Measurements from ENCODE around the gene PTPRN2.

The PTPRN2 gene

DNA sequence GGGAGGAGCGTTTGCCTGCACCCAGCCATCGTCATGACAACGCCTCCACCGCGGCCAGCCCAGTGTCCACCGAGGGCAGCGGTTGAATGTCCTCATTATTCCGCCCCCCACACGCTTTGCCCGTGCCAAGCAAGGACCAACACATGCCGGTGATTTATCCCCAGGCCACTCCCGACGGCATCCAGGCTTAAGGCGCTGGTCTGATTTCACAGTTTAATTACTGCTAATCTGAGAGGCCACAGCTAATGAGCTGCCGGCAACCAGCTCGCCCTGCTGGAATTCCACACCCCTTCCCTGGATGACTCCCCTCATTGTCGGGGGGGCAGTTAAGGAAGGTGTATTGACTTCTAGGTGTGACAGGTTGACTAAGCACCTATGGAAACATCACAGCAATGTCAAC lies 818.5 kb downstream of the PTPRN2 start:
- no peak for DNase-seq

GRCh38 chr7:157768198-157768597 lies 819.4 kb downstream of the PTPRN2 start:
- no peak for DNase-seq

DNA sequence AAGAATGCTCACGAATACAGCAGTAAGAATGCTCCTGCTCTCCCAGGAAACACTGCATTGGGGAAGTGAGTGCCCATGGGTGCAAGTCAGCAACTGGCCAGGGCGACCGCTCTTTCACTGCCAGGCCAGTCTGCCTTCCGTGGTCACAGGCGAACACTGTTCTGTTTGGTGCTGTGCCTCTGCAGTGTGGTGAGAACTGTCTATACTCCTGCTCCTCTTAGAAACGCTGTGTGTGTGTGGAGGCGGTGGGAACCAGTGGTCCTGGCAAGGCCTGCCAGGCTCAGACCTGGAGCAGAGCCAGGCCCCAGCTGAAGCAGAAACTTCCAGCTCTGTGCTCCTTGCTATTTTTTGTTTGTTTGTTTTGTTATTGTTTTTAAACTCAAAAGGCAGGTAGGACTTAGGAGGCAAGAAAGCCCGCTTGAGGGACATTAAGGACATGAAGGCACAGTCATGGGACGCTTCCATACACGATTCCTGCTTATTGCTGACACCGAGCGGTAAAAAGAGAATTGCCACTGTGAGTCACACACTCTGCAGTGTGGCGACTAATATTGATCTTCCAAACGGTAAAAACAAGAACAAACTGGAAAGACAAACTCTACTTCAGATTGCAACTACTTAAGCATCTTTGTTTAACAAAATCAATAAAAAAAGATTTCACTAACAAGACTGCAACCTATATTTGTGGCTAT lies 820.0 kb downstream of the PTPRN2 start:
- DNase-seq = no peak

DNA sequence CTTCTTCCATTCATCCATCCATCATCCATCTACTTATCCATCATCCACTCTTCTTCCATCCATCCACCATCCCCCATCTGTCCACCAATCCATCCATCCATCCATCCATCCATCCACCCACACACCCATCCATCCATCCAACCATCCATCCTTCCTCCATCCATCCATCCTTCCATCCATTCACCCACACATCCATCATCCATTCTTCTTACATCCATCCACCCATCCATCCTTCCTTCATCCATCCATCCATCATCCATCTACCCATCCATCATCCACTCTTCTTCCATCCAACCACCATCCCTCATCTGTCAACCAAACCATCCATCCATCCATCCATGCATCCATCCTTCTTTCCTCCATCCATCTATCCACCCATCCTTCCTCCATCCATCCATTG lies 821.5 kb downstream of the PTPRN2 start:
- no peak for DNase-seq

DNA sequence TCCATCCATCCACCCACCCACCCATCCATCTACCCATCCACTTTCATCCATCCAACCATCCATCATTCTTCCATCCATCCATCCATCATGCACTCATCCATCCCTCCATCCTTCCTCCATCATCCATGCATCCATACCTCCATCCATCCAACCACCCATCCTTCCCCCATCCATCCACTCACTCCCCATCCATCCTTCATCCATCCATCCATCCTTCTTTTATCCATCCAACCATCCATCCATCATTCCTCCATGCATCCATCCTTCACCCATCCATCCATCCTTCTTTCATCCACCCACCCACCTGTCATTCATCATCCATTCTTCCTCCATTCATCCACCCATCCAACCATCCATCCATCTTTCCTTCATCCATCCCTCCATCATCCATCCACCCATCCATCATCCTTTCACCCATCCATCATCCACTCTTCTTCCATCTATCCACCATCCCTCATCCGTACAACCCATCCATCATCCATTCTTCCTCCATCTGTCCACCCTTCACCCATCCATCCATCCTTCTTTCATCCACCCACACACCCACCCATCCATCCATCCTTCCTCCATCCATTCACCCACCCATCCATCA lies 822.6 kb downstream of the PTPRN2 start:
- no peak for DNase-seq

DNA sequence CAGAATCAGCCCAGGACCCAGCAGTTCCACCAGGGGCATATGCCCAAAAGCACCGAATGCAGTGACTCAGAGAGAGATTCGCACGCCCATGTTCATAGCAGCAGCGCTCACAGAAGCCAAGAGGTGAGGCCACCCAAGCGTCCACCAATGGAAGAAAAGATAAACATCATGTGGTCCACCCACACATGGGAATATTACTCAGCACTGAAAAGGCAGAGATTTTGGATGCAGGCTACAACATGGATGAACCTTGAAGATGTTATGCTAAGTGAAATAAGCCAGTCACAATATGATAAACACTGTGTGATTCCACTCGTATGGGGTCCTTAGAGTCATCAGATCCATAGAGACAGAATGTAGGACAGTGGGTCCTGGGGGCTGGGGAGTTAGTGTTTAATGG lies 823.4 kb downstream of the PTPRN2 start:
- DNase-seq = no peak

- DNase-seq = no peak
Measured at GRCh38 chr7:157763279-157764000, 824.2 kb downstream of the PTPRN2 start.

- DNase-seq = no peak
Measured at GRCh38 chr7:157762824-157763223, 824.8 kb downstream of the PTPRN2 start.

GRCh38 chr7:157760004-157760730 lies 827.5 kb downstream of the PTPRN2 start:
- no peak for DNase-seq

- DNase-seq = no peak
Measured at GRCh38 chr7:157759246-157759805, 828.3 kb downstream of the PTPRN2 start.

DNA sequence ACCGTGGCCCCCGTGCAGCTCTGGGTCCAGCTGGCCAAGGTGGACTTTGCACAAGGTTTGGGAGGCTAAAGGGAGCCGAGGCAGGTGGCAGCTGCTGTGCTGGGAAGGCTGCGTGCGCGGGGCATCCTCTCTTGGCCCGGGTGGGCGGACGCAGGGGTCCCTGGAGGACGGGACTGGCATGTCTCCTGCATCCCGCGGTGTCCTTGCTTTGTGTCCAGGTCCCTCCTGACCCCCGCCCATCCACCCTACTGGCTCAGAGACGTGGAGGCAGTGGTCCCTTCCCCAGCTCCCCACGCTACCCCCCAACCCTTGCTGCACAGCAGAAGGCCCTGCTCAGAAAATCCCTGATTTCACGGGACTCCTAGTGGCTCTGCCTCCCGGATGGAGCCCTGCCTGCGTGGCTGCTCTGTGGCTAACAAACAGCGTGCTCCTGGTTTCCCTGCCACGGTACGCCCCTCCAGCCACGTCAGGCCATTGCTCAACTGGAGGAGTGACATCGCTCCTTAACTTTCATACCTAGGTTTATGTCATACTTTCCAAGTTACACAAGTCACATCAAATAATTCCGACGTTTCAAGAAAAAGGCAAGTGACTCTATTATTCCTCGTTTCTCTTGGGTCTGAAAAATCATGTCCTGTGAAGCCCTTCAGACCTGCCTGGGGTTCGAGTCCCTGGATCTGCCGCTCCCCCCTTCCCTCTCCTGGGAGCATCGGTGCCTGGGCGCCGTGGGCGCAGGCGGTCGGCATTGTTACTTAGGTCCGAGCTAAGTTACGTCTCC lies 829.0 kb downstream of the PTPRN2 start:
- DNase-seq = no peak

DNA sequence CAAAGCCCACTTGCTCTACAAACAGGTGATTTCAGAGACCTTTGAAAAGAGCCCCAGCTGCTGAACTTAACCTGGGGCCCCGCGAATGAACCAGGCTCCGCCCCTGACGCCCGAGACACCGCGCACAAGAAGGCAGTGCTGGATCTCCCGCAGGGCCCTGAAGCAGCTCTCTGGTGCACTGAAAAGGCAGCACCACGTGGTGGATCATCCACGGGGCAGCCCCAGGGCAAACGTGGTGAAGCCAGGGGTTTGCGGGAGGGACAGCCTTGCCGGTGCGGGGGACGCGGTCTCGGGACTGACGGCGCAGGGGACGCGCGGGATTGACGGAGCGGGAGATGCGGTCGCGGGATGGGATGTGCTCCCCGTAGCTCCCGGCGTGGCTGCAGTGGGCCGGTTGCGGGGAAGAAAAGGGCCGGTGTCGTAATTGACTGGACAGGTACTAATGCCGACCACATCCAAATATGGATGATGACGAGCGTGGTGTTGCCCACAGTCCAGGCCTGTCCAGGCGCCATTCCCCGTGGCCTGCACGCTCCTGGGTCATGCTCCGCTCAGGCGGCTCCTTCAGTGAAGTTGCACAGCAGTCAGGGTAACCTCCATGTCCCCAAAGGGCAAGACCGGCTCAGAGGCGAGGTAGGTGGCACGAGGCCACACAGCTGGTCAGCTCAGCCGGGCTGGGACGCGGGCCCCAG lies 829.7 kb downstream of the PTPRN2 start:
- DNase-seq = no peak

DNA sequence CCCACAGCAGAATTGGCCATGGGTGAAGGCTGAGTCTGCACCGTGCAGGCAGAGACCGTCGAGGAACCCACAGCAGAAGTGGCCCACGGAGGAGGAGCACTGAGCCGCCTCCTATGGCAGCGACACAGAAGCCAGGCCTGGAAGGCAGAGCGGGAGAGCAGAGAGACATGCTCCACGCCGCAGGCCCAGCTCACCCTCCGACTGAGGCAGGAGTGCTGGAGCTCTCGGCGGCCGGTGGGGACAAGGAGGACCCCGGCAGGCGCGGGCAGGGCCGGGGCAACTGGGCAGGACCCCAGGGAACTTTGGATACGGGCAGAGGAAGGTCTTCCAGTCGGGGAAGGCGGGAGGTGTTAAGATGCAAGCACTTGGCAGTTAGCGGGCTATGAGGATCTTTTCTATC lies 830.4 kb downstream of the PTPRN2 start:
- DNase-seq = no peak

DNA sequence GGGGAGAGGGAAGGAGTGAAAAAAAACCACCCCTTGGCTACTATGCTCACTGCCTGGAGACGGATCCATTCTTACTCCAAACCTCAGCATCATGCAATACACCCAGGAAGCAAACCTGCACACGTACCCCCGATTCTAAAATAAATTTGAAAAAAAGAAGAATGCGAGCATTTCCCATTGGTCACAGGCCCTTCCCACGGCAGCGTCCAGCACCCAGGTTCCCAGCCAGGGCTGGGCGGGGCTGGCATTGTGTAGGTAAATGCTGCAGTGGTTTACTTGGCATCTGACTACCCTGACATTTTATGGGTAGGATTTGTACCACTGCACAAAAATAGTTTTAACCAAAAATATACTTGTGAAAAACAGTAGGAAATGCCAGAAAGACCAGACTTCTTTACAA lies 831.9 kb downstream of the PTPRN2 start:
- no peak for DNase-seq

- no peak for DNase-seq
Measured at GRCh38 chr7:157754416-157754790, 833.2 kb downstream of the PTPRN2 start.

- no peak for DNase-seq
Measured at GRCh38 chr7:157753713-157754415, 833.8 kb downstream of the PTPRN2 start.

- no peak for DNase-seq
Measured at GRCh38 chr7:157752832-157753291, 834.8 kb downstream of the PTPRN2 start.

DNA sequence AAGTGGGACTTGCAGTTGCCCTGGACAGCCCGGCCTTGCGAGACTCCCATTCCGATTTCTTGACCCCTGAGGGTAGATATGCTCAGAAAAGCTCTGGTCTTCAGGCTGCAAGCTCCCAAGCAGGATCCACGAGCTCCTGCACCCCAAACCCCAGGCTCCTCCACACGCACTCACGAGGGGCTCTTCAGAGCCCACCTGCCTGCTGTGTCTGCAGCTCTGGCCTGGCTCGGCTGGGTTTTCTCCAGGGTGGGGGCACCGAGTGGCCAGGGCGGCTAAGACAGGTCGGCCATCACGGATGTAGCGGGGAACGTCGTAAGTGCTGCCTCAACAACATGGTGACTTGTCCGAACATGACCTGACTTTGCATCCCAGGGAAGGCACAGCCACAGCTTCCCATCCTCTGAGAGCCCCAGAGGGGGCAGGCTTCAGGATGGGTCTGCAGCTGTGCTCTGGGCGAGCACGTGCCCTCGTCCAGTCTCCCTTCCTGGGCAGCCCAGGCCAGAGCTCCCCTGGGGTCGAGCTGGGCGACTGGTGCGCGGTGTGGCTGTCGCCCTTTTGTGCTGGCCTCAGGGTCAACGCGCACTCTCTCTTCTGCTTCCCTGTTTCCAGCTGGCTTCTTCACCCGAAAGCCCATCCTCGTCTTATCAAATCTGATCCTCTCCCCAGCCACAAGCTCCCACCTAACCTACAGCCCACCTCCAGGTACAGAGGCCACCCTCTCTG lies 835.5 kb downstream of the PTPRN2 start:
- DNase-seq = no peak

- no peak for DNase-seq
Measured at GRCh38 chr7:157751406-157751805, 836.2 kb downstream of the PTPRN2 start.

DNA sequence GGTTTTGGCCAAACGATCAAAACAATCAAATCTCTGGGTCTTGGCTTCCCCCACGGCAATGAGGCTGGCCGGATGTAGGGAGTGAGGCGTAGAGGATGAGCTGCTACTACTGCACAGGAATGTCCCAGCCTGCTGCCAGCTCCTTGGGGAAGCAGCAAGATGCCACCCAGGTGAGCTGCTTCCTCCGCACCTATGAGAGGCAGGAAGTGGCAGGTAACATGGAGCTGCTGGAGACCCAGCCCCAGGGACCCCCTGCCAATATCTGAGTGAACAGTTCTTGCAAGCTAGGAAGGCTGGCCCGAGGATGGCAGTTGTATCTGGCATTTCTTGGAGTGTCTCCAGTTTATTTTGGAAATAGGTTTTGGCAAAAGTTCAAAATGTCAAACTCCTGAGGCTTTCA lies 837.3 kb downstream of the PTPRN2 start:
- no peak for DNase-seq

All from activated CD4-positive, CD25-positive, alpha-beta regulatory T cell (primary cell).